ENCODE measurements around the gene ST14.

Gene ST14

DNA sequence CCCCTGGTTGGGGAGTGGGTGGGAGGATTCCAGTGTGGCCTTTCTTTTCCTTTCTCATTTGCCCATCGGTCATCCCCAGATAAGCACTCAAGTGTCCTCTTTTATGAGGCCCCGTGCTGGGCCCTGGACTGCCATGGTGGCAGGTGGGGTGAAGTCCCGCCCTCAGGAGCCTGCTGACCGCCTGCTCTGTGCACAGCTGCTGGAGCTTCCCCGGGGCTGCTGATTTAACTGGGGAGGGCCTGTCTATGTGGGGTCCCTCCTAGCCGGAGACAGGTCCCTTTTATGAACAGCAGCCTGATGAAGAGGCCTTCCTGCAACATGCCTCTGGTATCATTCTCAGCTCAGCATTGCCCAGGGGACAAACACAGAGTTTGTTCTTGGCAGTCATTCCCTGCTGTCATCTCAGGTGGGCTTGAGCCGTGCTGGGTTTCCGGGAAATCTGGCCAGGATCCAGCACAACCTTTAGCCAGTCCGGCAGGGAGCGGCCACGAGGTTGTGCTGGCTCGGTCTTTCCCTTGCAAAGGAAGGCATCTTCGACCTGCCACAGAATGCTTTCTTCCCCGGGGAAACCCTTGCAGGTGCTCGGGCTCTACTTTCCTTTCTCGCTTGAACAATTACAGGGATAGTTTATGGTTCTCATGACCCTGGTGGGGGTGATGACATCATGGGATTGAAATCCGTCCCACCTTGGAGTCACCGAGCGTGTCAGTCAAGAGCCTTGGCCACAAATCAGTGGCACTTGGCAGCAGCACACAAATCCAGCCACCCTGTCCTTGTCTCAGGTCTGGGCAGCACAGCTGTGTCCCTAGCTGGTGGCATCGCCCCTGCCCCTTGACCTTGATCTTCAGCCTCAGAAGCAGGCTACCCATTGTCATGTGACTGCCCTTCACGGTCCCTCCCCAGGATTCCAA lies 20.1 kb downstream of the ST14 start:
- no peaks in the 10 kb centered on the region for H3K27me3 ChIP-seq (ENCODE audit: control insufficient read depth, insufficient read depth, low read length)
- no peaks in the 10 kb centered on the region for H3K9me3 ChIP-seq (ENCODE audit: control insufficient read depth, insufficient read depth, low read length)
- H3K36me3 ChIP-seq (ENCODE audit: control insufficient read depth, insufficient read depth, low read length): no peaks in the 10 kb centered on the region
- no peaks in the 10 kb centered on the region for H3K4me1 ChIP-seq (ENCODE audit: control insufficient read depth, insufficient read depth, low read length)
- no peak overlapping the region for H3K4me3 ChIP-seq (ENCODE audit: low read depth, low read length)
- no peak overlapping the region for H3K27ac ChIP-seq (ENCODE audit: low read depth, low read length)
- H3K9ac ChIP-seq (ENCODE audit: low read depth, low read length): no peak overlapping the region

DNA sequence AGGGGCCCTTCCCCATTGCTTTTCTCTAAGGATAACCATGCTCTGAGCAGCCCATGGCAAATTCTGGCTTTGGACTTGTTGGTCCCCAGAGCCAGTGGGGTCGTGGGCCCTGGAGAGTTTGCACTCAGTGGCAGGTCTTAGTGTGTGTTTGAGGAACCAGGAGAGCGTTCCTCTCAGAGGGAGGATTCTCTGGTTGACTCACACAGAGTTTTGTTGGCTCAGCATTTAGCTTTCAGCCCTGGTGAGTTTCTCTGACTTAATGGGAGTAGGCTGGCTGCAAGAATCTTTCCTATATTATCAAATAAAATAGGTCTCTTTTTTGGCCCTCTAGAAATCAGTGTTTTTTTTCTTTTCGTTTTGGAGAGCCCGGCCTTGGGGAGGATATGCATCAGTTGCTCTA lies 20.9 kb downstream of the ST14 start:
- Histone ChIP-seq H3K4me3 (ENCODE audit: low read depth, low read length) (no peak overlapping the region), H3K9me3 (ENCODE audit: control insufficient read depth, insufficient read depth, low read length) (no peaks in the 10 kb centered on the region), H3K36me3 (ENCODE audit: control insufficient read depth, insufficient read depth, low read length) (no peaks in the 10 kb centered on the region), H3K4me1 (ENCODE audit: control insufficient read depth, insufficient read depth, low read length) (no peaks in the 10 kb centered on the region), H3K27me3 (ENCODE audit: control insufficient read depth, insufficient read depth, low read length) (no peaks in the 10 kb centered on the region), H3K9ac (ENCODE audit: low read depth, low read length) (no peak overlapping the region), H3K27ac (ENCODE audit: low read depth, low read length) (no peak overlapping the region)

DNA sequence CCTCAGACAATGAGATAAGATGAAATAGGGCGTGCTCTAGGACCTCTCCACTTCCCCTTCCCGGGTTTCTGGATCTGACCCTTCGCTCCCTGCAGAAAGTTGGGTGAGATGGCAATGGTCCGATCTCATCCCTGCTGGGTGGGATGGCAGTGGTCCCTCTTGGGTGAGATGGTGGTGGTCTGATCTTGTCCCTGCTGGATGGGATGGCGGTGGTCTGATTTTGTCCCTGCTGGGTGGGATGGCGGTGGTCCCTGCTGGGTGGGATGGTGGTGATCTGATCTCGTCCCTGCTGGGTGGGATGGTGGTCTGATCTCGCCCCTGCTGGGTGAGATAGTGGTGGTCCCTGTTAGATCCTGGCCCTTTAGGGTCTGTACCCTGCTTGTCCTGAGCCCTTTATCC lies 21.3 kb downstream of the ST14 start:
- Histone ChIP-seq H3K9ac (ENCODE audit: low read depth, low read length) (no peak overlapping the region), H3K27me3 (ENCODE audit: control insufficient read depth, insufficient read depth, low read length) (no peaks in the 10 kb centered on the region), H3K36me3 (ENCODE audit: control insufficient read depth, insufficient read depth, low read length) (no peaks in the 10 kb centered on the region), H3K4me3 (ENCODE audit: low read depth, low read length) (no peak overlapping the region), H3K27ac (ENCODE audit: low read depth, low read length) (no peak overlapping the region), H3K4me1 (ENCODE audit: control insufficient read depth, insufficient read depth, low read length) (no peaks in the 10 kb centered on the region), H3K9me3 (ENCODE audit: control insufficient read depth, insufficient read depth, low read length) (no peaks in the 10 kb centered on the region)

DNA sequence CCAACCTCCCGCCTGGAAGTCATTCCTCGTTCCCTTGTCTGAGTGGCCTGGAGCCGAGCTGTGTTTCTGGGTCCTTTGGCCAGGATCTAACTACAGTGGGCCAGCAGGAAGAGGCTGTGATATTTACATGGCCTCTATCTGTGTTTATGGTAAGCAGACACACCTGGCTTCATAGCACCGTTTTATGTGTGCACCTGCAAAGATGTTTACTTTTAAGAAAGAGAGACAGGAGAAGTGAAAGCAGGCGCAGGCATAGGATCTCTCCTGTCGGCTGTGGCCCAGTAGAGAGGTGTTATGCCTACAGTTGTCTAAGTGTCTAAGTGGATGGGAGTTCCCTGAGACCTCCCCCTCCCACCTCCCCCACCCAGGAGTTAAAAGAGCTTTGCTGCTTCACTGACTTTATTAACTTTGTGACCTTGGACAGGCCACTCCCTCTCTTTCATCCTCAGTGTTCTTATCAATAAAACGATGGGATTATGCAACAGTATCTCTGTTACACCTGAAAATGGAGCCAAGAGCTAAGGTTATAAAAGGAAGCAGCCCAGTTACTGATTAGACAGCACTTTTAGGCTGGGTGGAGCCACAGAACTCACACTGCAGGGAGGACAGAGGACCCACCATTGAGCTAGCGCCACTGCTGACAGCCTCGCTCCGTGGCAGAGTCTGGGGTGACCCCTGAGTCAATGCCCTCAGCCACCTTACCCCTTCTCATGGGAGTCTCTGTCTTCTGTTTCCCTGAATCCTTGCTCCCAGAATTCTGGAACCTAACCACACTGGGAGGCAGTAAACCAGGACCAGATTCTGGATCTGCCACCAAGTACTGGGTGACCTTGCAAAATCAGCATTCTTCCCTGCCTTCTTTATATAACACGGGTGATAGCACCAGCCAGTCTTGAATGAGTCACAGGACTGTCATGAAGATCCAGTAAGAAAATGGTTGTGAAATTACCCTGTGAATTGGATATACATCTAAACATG lies 22.0 kb downstream of the ST14 start:
- Histone ChIP-seq H3K27ac (ENCODE audit: low read depth, low read length) (no peak overlapping the region), H3K4me3 (ENCODE audit: low read depth, low read length) (no peak overlapping the region), H3K9ac (ENCODE audit: low read depth, low read length) (no peak overlapping the region), H3K4me1 (ENCODE audit: control insufficient read depth, insufficient read depth, low read length) (no peaks in the 10 kb centered on the region), H3K36me3 (ENCODE audit: control insufficient read depth, insufficient read depth, low read length) (no peaks in the 10 kb centered on the region), H3K9me3 (ENCODE audit: control insufficient read depth, insufficient read depth, low read length) (no peaks in the 10 kb centered on the region), H3K27me3 (ENCODE audit: control insufficient read depth, insufficient read depth, low read length) (no peaks in the 10 kb centered on the region)

DNA sequence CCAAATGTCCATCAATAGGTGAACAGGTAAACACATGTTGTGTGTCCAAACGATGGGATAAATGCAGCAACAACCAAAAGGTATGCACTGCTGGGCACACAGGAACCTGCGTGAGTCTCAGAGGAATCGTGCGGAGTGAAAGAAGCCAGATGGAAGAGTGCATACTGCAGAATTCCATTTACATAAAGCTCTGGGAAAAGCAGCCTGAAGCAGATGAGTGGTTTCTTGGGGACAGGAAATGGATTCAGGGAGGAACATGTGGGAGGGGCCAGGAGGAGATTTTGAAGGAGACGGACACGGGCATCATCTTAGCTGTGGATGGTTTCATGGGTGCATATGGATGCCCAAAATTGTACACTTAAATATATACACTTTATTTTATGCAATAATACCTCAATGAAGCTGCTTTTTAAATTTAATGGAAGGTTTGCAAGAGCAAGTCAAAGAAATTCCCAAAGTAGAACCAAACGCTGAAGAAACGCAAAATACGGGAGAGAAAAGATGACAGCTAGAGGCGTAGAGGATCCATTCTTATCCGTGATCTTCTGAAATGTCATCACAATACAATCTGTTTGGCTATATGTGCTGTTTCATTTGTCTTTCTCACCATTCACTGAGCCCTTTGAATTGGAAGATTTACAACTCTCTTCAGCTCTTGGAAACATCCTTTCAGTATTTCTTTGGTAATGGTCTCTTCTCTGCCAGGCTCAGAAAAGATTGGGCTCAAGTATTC lies 24.5 kb downstream of the ST14 start:
- Histone ChIP-seq H3K4me1 (ENCODE audit: control insufficient read depth, insufficient read depth, low read length) (no peaks in the 10 kb centered on the region), H3K36me3 (ENCODE audit: control insufficient read depth, insufficient read depth, low read length) (no peaks in the 10 kb centered on the region), H3K4me3 (ENCODE audit: low read depth, low read length) (no peak overlapping the region), H3K9me3 (ENCODE audit: control insufficient read depth, insufficient read depth, low read length) (no peaks in the 10 kb centered on the region), H3K9ac (ENCODE audit: low read depth, low read length) (no peak overlapping the region), H3K27me3 (ENCODE audit: control insufficient read depth, insufficient read depth, low read length) (no peaks in the 10 kb centered on the region), H3K27ac (ENCODE audit: low read depth, low read length) (no peak overlapping the region)

DNA sequence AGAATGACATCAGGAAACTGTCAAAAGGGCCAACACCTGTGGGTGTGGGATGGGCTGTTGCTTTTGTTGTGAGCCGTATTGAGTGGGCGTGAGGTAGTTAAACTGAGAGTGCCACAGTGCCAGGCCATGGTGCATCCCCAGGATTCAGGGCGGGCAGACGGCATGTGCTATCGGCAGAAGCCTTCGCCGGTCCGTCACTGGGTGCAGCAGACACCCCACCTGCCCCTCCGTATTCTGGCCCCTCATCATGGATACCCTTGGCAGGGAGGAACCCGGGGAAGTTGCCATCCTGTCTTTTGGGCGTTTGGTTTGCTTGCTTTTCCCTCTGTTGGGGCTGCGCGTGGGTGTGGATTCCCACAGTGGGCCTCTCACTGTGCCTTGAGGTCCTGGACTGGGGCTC lies 27.5 kb downstream of the ST14 start:
- H3K9me3 ChIP-seq (ENCODE audit: control insufficient read depth, insufficient read depth, low read length): no peaks in the 10 kb centered on the region
- H3K4me1 ChIP-seq (ENCODE audit: control insufficient read depth, insufficient read depth, low read length): no peaks in the 10 kb centered on the region
- no peaks in the 10 kb centered on the region for H3K27me3 ChIP-seq (ENCODE audit: control insufficient read depth, insufficient read depth, low read length)
- H3K27ac ChIP-seq (ENCODE audit: low read depth, low read length): no peak overlapping the region
- H3K4me3 ChIP-seq (ENCODE audit: low read depth, low read length): no peak overlapping the region
- H3K9ac ChIP-seq (ENCODE audit: low read depth, low read length): no peak overlapping the region
- H3K36me3 ChIP-seq (ENCODE audit: control insufficient read depth, insufficient read depth, low read length): no peaks in the 10 kb centered on the region

DNA sequence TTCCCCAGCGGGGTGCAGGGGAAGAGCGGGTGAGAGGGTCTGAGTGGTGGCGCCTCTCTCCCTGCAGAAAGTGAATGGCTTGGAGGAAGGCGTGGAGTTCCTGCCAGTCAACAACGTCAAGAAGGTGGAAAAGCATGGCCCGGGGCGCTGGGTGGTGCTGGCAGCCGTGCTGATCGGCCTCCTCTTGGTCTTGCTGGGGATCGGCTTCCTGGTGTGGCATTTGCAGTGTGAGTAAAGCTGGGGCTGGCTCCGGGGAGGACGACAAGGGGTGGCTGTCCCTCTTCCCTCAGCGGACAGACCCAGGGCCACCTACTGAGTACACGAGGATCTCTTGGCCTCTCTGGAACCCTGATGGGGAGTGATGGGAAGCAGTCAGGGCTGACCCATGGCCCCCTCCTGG lies 28.5 kb downstream of the ST14 start:
- Histone ChIP-seq H3K27ac (ENCODE audit: low read depth, low read length) (no peak overlapping the region), H3K9ac (ENCODE audit: low read depth, low read length) (no peak overlapping the region), H3K4me3 (ENCODE audit: low read depth, low read length) (no peak overlapping the region), H3K9me3 (ENCODE audit: control insufficient read depth, insufficient read depth, low read length) (no peaks in the 10 kb centered on the region), H3K4me1 (ENCODE audit: control insufficient read depth, insufficient read depth, low read length) (no peaks in the 10 kb centered on the region), H3K27me3 (ENCODE audit: control insufficient read depth, insufficient read depth, low read length) (no peaks in the 10 kb centered on the region), H3K36me3 (ENCODE audit: control insufficient read depth, insufficient read depth, low read length) (no peaks in the 10 kb centered on the region)

DNA sequence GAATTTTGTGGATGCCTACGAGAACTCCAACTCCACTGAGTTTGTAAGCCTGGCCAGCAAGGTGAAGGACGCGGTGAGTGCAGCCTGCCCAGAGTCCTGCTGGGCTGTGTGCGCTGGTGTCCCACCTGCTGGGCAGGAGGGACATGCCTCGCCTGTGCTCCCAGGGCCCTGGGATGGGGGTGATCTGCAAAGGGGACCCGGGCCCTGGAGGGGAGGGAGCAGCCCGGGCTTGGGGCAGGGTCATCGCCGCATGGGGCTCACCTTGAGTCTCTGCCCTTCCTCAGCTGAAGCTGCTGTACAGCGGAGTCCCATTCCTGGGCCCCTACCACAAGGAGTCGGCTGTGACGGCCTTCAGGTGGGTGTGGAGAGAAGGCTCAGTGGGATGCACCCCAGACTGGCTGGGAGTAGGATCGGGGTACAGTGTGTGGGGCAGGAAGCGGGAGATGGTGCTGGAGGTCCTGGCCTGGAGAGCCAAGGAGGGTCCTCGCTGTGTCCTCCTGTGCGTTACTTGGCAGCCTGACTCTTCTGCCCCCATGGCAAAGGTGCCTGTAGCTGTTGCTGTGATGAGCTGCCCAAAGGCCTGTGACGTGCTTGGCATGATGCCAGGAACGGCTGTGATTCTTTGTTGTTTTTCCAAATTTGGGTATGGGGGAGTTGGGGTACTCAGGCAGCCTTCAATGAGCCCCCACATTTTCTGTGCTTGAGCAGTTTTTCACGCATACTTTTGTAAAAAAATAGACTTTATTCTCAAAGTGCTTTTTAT lies 29.2 kb downstream of the ST14 start:
- H3K4me3 ChIP-seq (ENCODE audit: low read depth, low read length): no peak overlapping the region
- no peaks in the 10 kb centered on the region for H3K36me3 ChIP-seq (ENCODE audit: control insufficient read depth, insufficient read depth, low read length)
- H3K27me3 ChIP-seq (ENCODE audit: control insufficient read depth, insufficient read depth, low read length): no peaks in the 10 kb centered on the region
- no peak overlapping the region for H3K9ac ChIP-seq (ENCODE audit: low read depth, low read length)
- no peak overlapping the region for H3K27ac ChIP-seq (ENCODE audit: low read depth, low read length)
- no peaks in the 10 kb centered on the region for H3K9me3 ChIP-seq (ENCODE audit: control insufficient read depth, insufficient read depth, low read length)
- H3K4me1 ChIP-seq (ENCODE audit: control insufficient read depth, insufficient read depth, low read length): no peaks in the 10 kb centered on the region

DNA sequence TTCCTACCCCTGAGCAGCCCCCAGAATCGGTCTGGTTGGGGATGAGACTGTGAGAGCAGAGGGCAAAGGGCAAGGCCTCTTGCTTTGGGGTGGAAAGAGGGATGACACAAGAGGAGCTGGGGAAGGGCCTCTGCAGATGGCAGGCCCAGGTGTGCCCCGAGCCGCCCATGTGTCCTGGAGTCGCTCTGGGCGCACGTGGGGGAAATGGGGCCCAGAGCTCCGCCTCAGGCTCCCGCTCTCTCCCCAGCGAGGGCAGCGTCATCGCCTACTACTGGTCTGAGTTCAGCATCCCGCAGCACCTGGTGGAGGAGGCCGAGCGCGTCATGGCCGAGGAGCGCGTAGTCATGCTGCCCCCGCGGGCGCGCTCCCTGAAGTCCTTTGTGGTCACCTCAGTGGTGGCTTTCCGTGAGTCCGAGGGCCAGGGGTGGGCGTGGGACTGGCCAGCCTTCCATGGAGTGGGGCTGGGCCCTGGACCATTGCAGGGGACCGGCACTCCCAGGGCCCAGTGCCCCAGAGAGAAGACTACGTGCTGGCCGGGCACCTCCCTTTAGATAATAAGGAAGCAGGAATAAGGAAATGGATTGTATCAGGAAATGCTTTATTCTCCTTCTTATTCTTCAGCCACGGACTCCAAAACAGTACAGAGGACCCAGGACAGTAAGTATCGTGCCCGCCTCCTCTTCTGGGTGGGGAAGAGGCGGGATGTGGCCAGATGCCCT lies 30.1 kb downstream of the ST14 start:
- no peaks in the 10 kb centered on the region for H3K4me1 ChIP-seq (ENCODE audit: control insufficient read depth, insufficient read depth, low read length)
- H3K27me3 ChIP-seq (ENCODE audit: control insufficient read depth, insufficient read depth, low read length): no peaks in the 10 kb centered on the region
- no peak overlapping the region for H3K4me3 ChIP-seq (ENCODE audit: low read depth, low read length)
- H3K9me3 ChIP-seq (ENCODE audit: control insufficient read depth, insufficient read depth, low read length): no peaks in the 10 kb centered on the region
- H3K27ac ChIP-seq (ENCODE audit: low read depth, low read length): no peak overlapping the region
- peaks cover 6% of the 10 kb centered on the region; the same call in 1 of the 2 replicates for H3K36me3 ChIP-seq (ENCODE audit: control insufficient read depth, insufficient read depth, low read length)
- no peak overlapping the region for H3K9ac ChIP-seq (ENCODE audit: low read depth, low read length)
